Calu3 (cell line): ENCODE measurements around the gene ZDHHC11. TPM values are rescaled to one million over a fixed set of nuclear protein-coding genes. Genes with fewer than 3 reads are reported as not detected.
"Not testable (repeated sequence)": the region's sequence is repeated elsewhere in the genome, so short reads cannot be mapped to it uniquely, and the experiment has no call there.

Source experiments
- BruUV-seq: library from RNA; stranded (reverse); fragments of 400-500 nt; replicated peaks from 2 replicates; lab custom pipeline; 2021; lab: Mats Ljungman, UMichigan
- CTCF ChIA-PET: fragments of 300-600 bp; sonication (Branson Sonifier 250); formaldehyde crosslinking; loops from one replicate; lab custom pipeline; 2022; ENCODE audit warnings: antibody characterized with exemption; lab: Charles Lee
- DNase-seq: peaks from one replicate; pipeline ENCODE4 v3.0.0; 2022
- H3K27ac Mint-ChIP-seq: one replicate; pipeline ENCODE4 v1.8.0; 2022; ENCODE audit warnings: mixed read lengths; ENCODE audit not compliant: unreplicated experiment
- H3K27me3 Mint-ChIP-seq: one replicate; pipeline ENCODE4 v1.8.0; 2022; ENCODE audit warnings: mixed read lengths; ENCODE audit not compliant: unreplicated experiment
- H3K36me3 Mint-ChIP-seq: one replicate; pipeline ENCODE4 v1.8.0; 2022; ENCODE audit warnings: mild to moderate bottlenecking, moderate library complexity, mixed read lengths; ENCODE audit not compliant: insufficient read depth, unreplicated experiment
- H3K4me1 Mint-ChIP-seq: one replicate; pipeline ENCODE4 v1.8.0; 2022; ENCODE audit warnings: mild to moderate bottlenecking, low read depth, mixed read lengths; ENCODE audit not compliant: unreplicated experiment
- H3K4me3 Mint-ChIP-seq: one replicate; pipeline ENCODE4 v1.8.0; 2022; ENCODE audit warnings: mild to moderate bottlenecking, low read depth, moderate library complexity, mixed read lengths; ENCODE audit not compliant: unreplicated experiment
- H3K9me3 Mint-ChIP-seq: one replicate; pipeline ENCODE4 v1.8.0; 2022; ENCODE audit warnings: low read depth, mixed read lengths; ENCODE audit not compliant: unreplicated experiment
- CTCF ChIP-seq: fragments of 200-600 bp; IDR thresholded peaks from one replicate; pipeline ENCODE4 v1.8.0; 2022; ENCODE audit warnings: antibody characterized with exemption; ENCODE audit not compliant: unreplicated experiment
- intact Hi-C: fragments of 100-400 bp; cut with micrococcal nuclease; formaldehyde crosslinking; loops from one replicate; pipeline ENCODE4 v1.10.0; 2022; ENCODE audit not compliant: unreplicated experiment
- total RNA-seq: library from RNA; stranded (reverse); gene quantifications from 2 replicates; pipeline ENCODE4 v1.2.3, GENCODE V29; 2022

Gene ZDHHC11
- total RNA-seq, 1 experiment from 2014 or later: 60.8 TPM

DNA sequence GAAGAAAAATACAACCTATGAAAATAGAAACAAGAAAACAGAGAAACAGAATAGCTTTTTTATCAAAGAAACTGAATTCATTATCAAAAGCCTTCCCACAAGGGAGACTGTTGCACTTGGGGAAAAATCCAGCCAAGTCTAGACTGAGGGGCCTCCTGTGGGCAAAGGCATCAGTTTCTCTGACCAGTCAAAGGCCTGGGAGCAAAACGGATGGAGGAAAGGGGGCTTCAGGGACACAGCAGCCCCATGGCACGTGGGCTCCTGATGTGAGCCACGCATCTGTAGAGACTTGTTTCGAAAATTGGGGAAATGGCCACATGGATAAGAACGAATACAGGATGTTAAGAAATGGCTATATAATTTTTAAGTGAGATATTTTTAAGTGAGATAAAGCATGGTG lies 87.4 kb downstream of the ZDHHC11 start:
- no peaks in the 10 kb centered on the region for H3K9me3 Mint-ChIP-seq
- H3K4me1 Mint-ChIP-seq: peaks cover 12% of the 10 kb centered on the region
- H3K4me3 Mint-ChIP-seq: no peak overlapping the region
- H3K27ac Mint-ChIP-seq: no peak overlapping the region
- no peak for TF ChIP-seq CTCF
- BruUV-seq: no TSS peak
- H3K27me3 Mint-ChIP-seq: peaks cover 26% of the 10 kb centered on the region
- CTCF ChIA-PET: no interaction called here
- intact Hi-C loops: no loop called here
- no peak for DNase-seq
- peaks cover 18% of the 10 kb centered on the region for H3K36me3 Mint-ChIP-seq

DNA sequence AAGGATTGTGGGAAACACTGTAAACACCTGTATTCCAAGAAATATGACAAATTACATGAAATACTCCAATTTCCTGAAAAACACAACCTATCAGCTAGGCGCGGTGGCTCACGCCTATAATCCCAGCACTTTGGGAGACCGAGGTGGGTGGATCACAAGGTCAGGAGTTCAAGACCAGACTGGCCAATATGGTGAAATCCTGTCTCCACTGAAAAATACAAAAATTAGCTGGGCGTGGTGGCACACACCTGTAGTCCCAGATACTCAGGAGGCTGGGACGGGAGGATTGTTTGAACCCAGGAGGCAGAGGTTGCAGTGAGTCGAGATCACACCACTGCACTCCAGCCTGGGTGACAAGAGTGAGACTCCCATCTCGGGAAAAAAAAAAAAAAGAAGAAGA lies 87.8 kb downstream of the ZDHHC11 start:
- CTCF ChIA-PET: interaction anchor here (0.8 kb wide), 1 partner anchor 18 kb away, joined by 3 read pairs; no protein-coding TSS in a partner anchor
- peaks cover 29% of the 10 kb centered on the region for H3K27me3 Mint-ChIP-seq
- DNase-seq, BruUV-seq, H3K4me3 Mint-ChIP-seq, intact Hi-C loops, H3K27ac Mint-ChIP-seq, H3K9me3 Mint-ChIP-seq: not testable (repeated sequence)
- peaks cover 12% of the 10 kb centered on the region for H3K4me1 Mint-ChIP-seq
- peaks cover 18% of the 10 kb centered on the region for H3K36me3 Mint-ChIP-seq

- H3K36me3 Mint-ChIP-seq: peaks cover 23% of the 10 kb centered on the region
- H3K4me1 Mint-ChIP-seq: peaks cover 20% of the 10 kb centered on the region
- H3K9me3 Mint-ChIP-seq: no peaks in the 10 kb centered on the region
- DNase-seq: no peak
- CTCF ChIA-PET: interaction anchor here (0.8 kb wide), 1 partner anchor 17 kb away, joined by 3 read pairs; no protein-coding TSS in a partner anchor
- no peak for TF ChIP-seq CTCF
- H3K4me3 Mint-ChIP-seq: no peak overlapping the region
- BruUV-seq: no TSS peak
- intact Hi-C loops: no loop called here
- no peak overlapping the region for H3K27ac Mint-ChIP-seq
- H3K27me3 Mint-ChIP-seq: peaks cover 39% of the 10 kb centered on the region
Observed at GRCh38 chr5:761854-762710, 88.7 kb downstream of the ZDHHC11 start.

- intact Hi-C loops: no loop called here
- Mint-ChIP-seq H3K4me1 (peaks cover 20% of the 10 kb centered on the region), H3K27ac (no peak overlapping the region), H3K9me3 (no peaks in the 10 kb centered on the region), H3K4me3 (no peak overlapping the region), H3K36me3 (peaks cover 18% of the 10 kb centered on the region), H3K27me3 (peaks cover 46% of the 10 kb centered on the region)
- TF ChIP-seq CTCF: no peak
- DNase-seq: no peak
- CTCF ChIA-PET: no interaction called here
- no TSS peak for BruUV-seq
Observed at GRCh38 chr5:761059-761771, 89.6 kb downstream of the ZDHHC11 start.
